Astrocyte (in vitro differentiated cells and primary cell): ENCODE data around the gene TCEA2. TPM values are rescaled to one million over a fixed set of nuclear protein-coding genes. Genes with fewer than 3 reads are reported as not detected.

Experiments used
- DNase-seq: peaks from one replicate; pipeline ENCODE4 v3.0.0-alpha.2; 2010; ENCODE audit warnings: low read depth
- FAIRE-seq: peaks from 2 replicates; lab custom pipeline; 2011; peaks lifted over from hg19 to GRCh38; lab: Jason Lieb, UNC
- H2AFZ ChIP-seq: 2 replicates; pipeline ENCODE4 v1.6.0; 2012; ENCODE audit warnings: low read depth, low read length, inconsistent platforms
- H3K27ac ChIP-seq: 2 replicates; pipeline ENCODE4 v1.5.1; 2011; ENCODE audit warnings: low read depth, low read length, inconsistent platforms
- H3K27me3 ChIP-seq: 2 replicates; pipeline ENCODE4 v1.6.0; 2011; ENCODE audit warnings: low read length, inconsistent platforms; ENCODE audit not compliant: insufficient read depth
- H3K36me3 ChIP-seq: 2 replicates; pipeline ENCODE4 v1.5.1; 2011; ENCODE audit warnings: low read length, inconsistent platforms; ENCODE audit not compliant: insufficient read depth
- H3K4me1 ChIP-seq: 2 replicates; pipeline ENCODE4 v1.5.1; 2011; ENCODE audit warnings: low read length, inconsistent platforms; ENCODE audit not compliant: insufficient read depth
- H3K4me2 ChIP-seq: 2 replicates; pipeline ENCODE4 v1.6.0; 2012; ENCODE audit warnings: low read length, inconsistent platforms
- H3K4me3 ChIP-seq: 2 replicates; pipeline ENCODE4 v1.5.1; 2011; ENCODE audit warnings: low read depth, mild to moderate bottlenecking, low read length, inconsistent platforms; ENCODE audit not compliant: insufficient read depth
- H3K79me2 ChIP-seq: 2 replicates; pipeline ENCODE4 v1.6.0; 2012; ENCODE audit warnings: mild to moderate bottlenecking, low read length, inconsistent platforms; ENCODE audit not compliant: insufficient read depth
- H3K9ac ChIP-seq: 2 replicates; pipeline ENCODE4 v1.6.0; 2012; ENCODE audit warnings: mild to moderate bottlenecking, low read length, inconsistent platforms
- H3K9me3 ChIP-seq: 2 replicates; pipeline ENCODE4 v1.5.1; 2012; ENCODE audit warnings: low read depth, mild to moderate bottlenecking, low read length, inconsistent platforms; ENCODE audit not compliant: insufficient read depth
- H4K20me1 ChIP-seq: 2 replicates; pipeline ENCODE4 v1.6.0; 2012; ENCODE audit warnings: low read length, inconsistent platforms; ENCODE audit not compliant: insufficient read depth
- H3K27ac Mint-ChIP-seq: one replicate; pipeline ENCODE4 v1.8.0; 2021; ENCODE audit warnings: mild to moderate bottlenecking, mixed read lengths; ENCODE audit not compliant: unreplicated experiment
- H3K27me3 Mint-ChIP-seq: one replicate; pipeline ENCODE4 v1.8.0; 2021; ENCODE audit warnings: low read depth, mixed read lengths; ENCODE audit not compliant: unreplicated experiment
- H3K36me3 Mint-ChIP-seq: one replicate; pipeline ENCODE4 v1.8.0; 2021; ENCODE audit warnings: low read depth, mixed read lengths; ENCODE audit not compliant: unreplicated experiment
- H3K4me1 Mint-ChIP-seq: one replicate; pipeline ENCODE4 v1.8.0; 2021; ENCODE audit warnings: low read depth, mixed read lengths; ENCODE audit not compliant: unreplicated experiment
- H3K4me3 Mint-ChIP-seq: one replicate; pipeline ENCODE4 v1.8.0; 2021; ENCODE audit warnings: mild to moderate bottlenecking, moderate library complexity, mixed read lengths; ENCODE audit not compliant: unreplicated experiment
- H3K9me3 Mint-ChIP-seq: one replicate; pipeline ENCODE4 v1.8.0; 2021; ENCODE audit warnings: mild to moderate bottlenecking, mixed read lengths; ENCODE audit not compliant: unreplicated experiment
- CTCF ChIP-seq: IDR thresholded peaks from 2 replicates; pipeline ENCODE4 v1.5.1; 2011; ENCODE audit warnings: low read depth, mild to moderate bottlenecking, inconsistent platforms, low read length, moderate library complexity; ENCODE audit not compliant: insufficient read depth
- EZH2 ChIP-seq: IDR thresholded peaks from 2 replicates; pipeline ENCODE4 v1.6.1; 2012; ENCODE audit warnings: mild to moderate bottlenecking, low read length, inconsistent platforms; ENCODE audit not compliant: insufficient read depth
- total RNA-seq: library from RNA; stranded (reverse); gene quantifications from 2 replicates; pipeline ENCODE4 v1.2.1, GENCODE V29; 2021

Gene TCEA2
- total RNA-seq, 1 donor from 2014 or later, result 53.1 TPM

- Histone ChIP-seq H2AFZ (no peak overlapping the region), H3K27me3 (peaks cover 3% of the 10 kb centered on the region), H3K9ac (no peak overlapping the region), H3K79me2 (no peaks in the 10 kb centered on the region), H3K4me1 (peaks cover 3% of the 10 kb centered on the region), H3K9me3 (no peaks in the 10 kb centered on the region), H3K4me2 (no peak overlapping the region), H3K4me3 (no peak overlapping the region), H3K27ac (no peak overlapping the region), H4K20me1 (peaks cover 46% of the 10 kb centered on the region), H3K36me3 (peaks cover 2% of the 10 kb centered on the region)
- FAIRE-seq, result no peak
- Mint-ChIP-seq H3K9me3 (peaks cover 2% of the 10 kb centered on the region), H3K27me3 (peaks cover 2% of the 10 kb centered on the region), H3K4me1 (peaks cover 6% of the 10 kb centered on the region), H3K36me3 (peaks cover 23% of the 10 kb centered on the region), H3K4me3 (no peak overlapping the region), H3K27ac (no peak overlapping the region)
- TF ChIP-seq CTCF (no peak), EZH2 (no peak)
- DNase-seq, result no peak
Observed at GRCh38 chr20:64032706-64033624, 30.0 kb upstream of the TCEA2 start.

GRCh38 chr20:64033981-64034493 lies 29.0 kb upstream of the TCEA2 start:
- peaks cover 3% of the 10 kb centered on the region for H3K27me3 ChIP-seq
- peaks cover 2% of the 10 kb centered on the region for H3K27me3 Mint-ChIP-seq
- H3K9ac ChIP-seq, result no peak overlapping the region
- peaks cover 19% of the 10 kb centered on the region for H3K36me3 Mint-ChIP-seq
- DNase-seq (no peak), FAIRE-seq (no peak)
- H3K79me2 ChIP-seq, result no peaks in the 10 kb centered on the region
- TF ChIP-seq CTCF, result no peak
- no peak for TF ChIP-seq EZH2
- H3K36me3 ChIP-seq, result peaks cover 2% of the 10 kb centered on the region
- no peak overlapping the region for H3K4me2 ChIP-seq
- H3K9me3 ChIP-seq, result no peaks in the 10 kb centered on the region
- H3K9me3 Mint-ChIP-seq, result peaks cover 2% of the 10 kb centered on the region
- peaks cover 41% of the 10 kb centered on the region for H4K20me1 ChIP-seq
- no peak overlapping the region for H3K27ac ChIP-seq
- H3K4me3 Mint-ChIP-seq, result no peak overlapping the region
- H3K4me1 ChIP-seq, result peaks cover 3% of the 10 kb centered on the region
- no peak overlapping the region for H3K27ac Mint-ChIP-seq
- H3K4me1 Mint-ChIP-seq, result peaks cover 6% of the 10 kb centered on the region
- H2AFZ ChIP-seq, result no peak overlapping the region
- no peak overlapping the region for H3K4me3 ChIP-seq
